BJ (cell line): ENCODE results near the gene SNX3. TPM values are rescaled to one million over a fixed set of nuclear protein-coding genes. Genes with fewer than 3 reads are reported as not detected.

Experiments
- CTCF ChIA-PET: fragments of 350-600 bp; formaldehyde crosslinking; extraction: SDS; loops from one replicate; lab custom pipeline; 2021; ENCODE audit warnings: antibody characterized with exemption, inconsistent platforms; lab: Yijun Ruan, JAX
- POLR2A ChIA-PET: fragments of 300-600 bp; sonication (Branson Sonifier 250); formaldehyde crosslinking; extraction: SDS; loops from one replicate; lab custom pipeline; 2021; ENCODE audit warnings: antibody characterized with exemption; lab: Charles Lee
- DNase-seq: peaks from one replicate; pipeline ENCODE4 v3.0.0-alpha.2; 2011; ENCODE audit warnings: low read depth
- H3K27me3 ChIP-seq: 2 replicates; pipeline ENCODE4 v1.6.0; 2011; ENCODE audit warnings: low read length; ENCODE audit not compliant: control insufficient read depth, insufficient read depth
- H3K36me3 ChIP-seq: 2 replicates; pipeline ENCODE4 v1.5.1; 2011; ENCODE audit warnings: low read length; ENCODE audit not compliant: control insufficient read depth, insufficient read depth
- H3K4me3 ChIP-seq: 2 replicates; pipeline ENCODE4 v1.5.1; 2011; ENCODE audit warnings: low read depth, mild to moderate bottlenecking, control low read depth, low read length
- CTCF ChIP-seq: IDR thresholded peaks from 2 replicates; pipeline ENCODE4 v1.5.1; 2011; ENCODE audit warnings: low read depth, mild to moderate bottlenecking, control low read depth, inconsistent platforms, low read length, moderate library complexity; ENCODE audit not compliant: insufficient read depth
- polyA plus RNA-seq: library from polyadenylated mRNA; depleted of rRNA; stranded (reverse); fragments of >200 nt; gene quantifications from 2 replicates; pipeline ENCODE4 v1.2.3, GENCODE V29; 2011

SNX3 gene
- polyA plus RNA-seq, 1 experiment, result 113 TPM

- Histone ChIP-seq H3K4me3 (no peak overlapping the region), H3K27me3 (no peaks in the 10 kb centered on the region; the same call in 1 of the 2 replicates), H3K36me3 (no peaks in the 10 kb centered on the region)
- TF ChIP-seq CTCF, result no peak
- ChIA-PET POLR2A (no interaction called here), CTCF (no interaction called here)
- DNase-seq, result no peak
These were observed 67.7 kb downstream of the SNX3 start for GRCh38 chr6:108193131-108193530.

- no peak for DNase-seq
- no peak for TF ChIP-seq CTCF
- Histone ChIP-seq H3K27me3 (peaks cover 5% of the 10 kb centered on the region), H3K4me3 (no peak overlapping the region), H3K36me3 (no peaks in the 10 kb centered on the region)
- ChIA-PET CTCF (no interaction called here), POLR2A (no interaction called here)
These were observed 73.3 kb downstream of the SNX3 start for GRCh38 chr6:108187519-108187918.

- TF ChIP-seq CTCF, result no peak
- Histone ChIP-seq H3K27me3 (peaks cover 5% of the 10 kb centered on the region), H3K4me3 (no peak overlapping the region), H3K36me3 (no peaks in the 10 kb centered on the region)
- DNase-seq, result no peak
- ChIA-PET CTCF (no interaction called here), POLR2A (no interaction called here)
These were observed 74.6 kb downstream of the SNX3 start for GRCh38 chr6:108186226-108186625.

- peaks cover 29% of the 10 kb centered on the region for H3K27me3 ChIP-seq
- no peak for TF ChIP-seq CTCF
- CTCF ChIA-PET, result no interaction called here
- DNase-seq, result no peak
- POLR2A ChIA-PET, result no interaction called here
- H3K4me3 ChIP-seq, result no peak overlapping the region
- no peaks in the 10 kb centered on the region for H3K36me3 ChIP-seq
These were observed 80.1 kb downstream of the SNX3 start for GRCh38 chr6:108180776-108181175.

GRCh38 chr6:108180266-108180665 lies 80.6 kb downstream of the SNX3 start:
- TF ChIP-seq CTCF, result no peak
- Histone ChIP-seq H3K4me3 (no peak overlapping the region), H3K36me3 (no peaks in the 10 kb centered on the region), H3K27me3 (peaks cover 34% of the 10 kb centered on the region)
- no peak for DNase-seq
- ChIA-PET CTCF (no interaction called here), POLR2A (no interaction called here)
